Fibroblast of lung (primary cell): ENCODE results near the gene GPER1. TPM values are rescaled to one million over a fixed set of nuclear protein-coding genes. Genes with fewer than 3 reads are reported as not detected.

Experiments used
- DNase-seq, 2 donors: peaks; one replicate each; pipeline versions ENCODE4 v3.0.0 to v3.0.0-alpha.2; 2010; ENCODE audit warnings: low read depth in 2 of 2
- H2AFZ ChIP-seq: 2 replicates; pipeline ENCODE4 v1.5.1; 2012; ENCODE audit warnings: low read length, control low read depth, inconsistent platforms
- H3K27ac ChIP-seq: 2 replicates; pipeline ENCODE4 v1.5.1; 2011; ENCODE audit warnings: low read length, control low read depth; ENCODE audit not compliant: insufficient read depth
- H3K27me3 ChIP-seq: 2 replicates; pipeline ENCODE4 v1.5.1; 2011; ENCODE audit warnings: mild to moderate bottlenecking, low read length; ENCODE audit not compliant: control insufficient read depth, insufficient read depth
- H3K36me3 ChIP-seq: 2 replicates; pipeline ENCODE4 v1.5.1; 2011; ENCODE audit warnings: low read length; ENCODE audit not compliant: control insufficient read depth, insufficient read depth
- H3K4me1 ChIP-seq: 2 replicates; pipeline ENCODE4 v1.5.1; 2011; ENCODE audit warnings: low read length; ENCODE audit not compliant: control insufficient read depth, insufficient read depth; ENCODE audit errors: extremely low read depth
- H3K4me2 ChIP-seq: 2 replicates; pipeline ENCODE4 v1.5.1; 2011; ENCODE audit warnings: low read length, control low read depth; ENCODE audit not compliant: insufficient read depth; ENCODE audit errors: extremely low read depth
- H3K4me3 ChIP-seq, 4 experiments: fragments of 200-600 bp in 1 of 4; sonication (generic) in 1 of 4; replicated peaks in 1 of 4; 2 replicates each; pipeline ENCODE4 v1.5.1; 2011 to 2016; ENCODE audit warnings: low read length in 4 of 4, low read depth in 3 of 4, mild to moderate bottlenecking in 3 of 4, control low read depth in 2 of 4, inconsistent platforms in 1 of 4, mixed read lengths in 1 of 4; ENCODE audit not compliant: insufficient read depth in 1 of 4; ENCODE audit errors: control extremely low read depth in 1 of 4
- H3K79me2 ChIP-seq: 2 replicates; pipeline ENCODE4 v1.5.1; 2012; ENCODE audit warnings: mild to moderate bottlenecking, low read length, inconsistent platforms; ENCODE audit not compliant: control insufficient read depth, insufficient read depth
- H3K9ac ChIP-seq: 2 replicates; pipeline ENCODE4 v1.5.1; 2011; ENCODE audit warnings: mild to moderate bottlenecking, low read length, control low read depth; ENCODE audit not compliant: insufficient read depth
- H3K9me3 ChIP-seq: 2 replicates; pipeline ENCODE4 v1.5.1; 2012; ENCODE audit warnings: low read depth, low read length; ENCODE audit not compliant: control insufficient read depth, insufficient read depth
- H4K20me1 ChIP-seq: 2 replicates; pipeline ENCODE4 v1.5.1; 2011; ENCODE audit warnings: low read length; ENCODE audit not compliant: control insufficient read depth, insufficient read depth; ENCODE audit errors: extremely low read depth
- CTCF ChIP-seq, 2 donors: IDR thresholded peaks in 1 of 2; conservative IDR thresholded peaks in 1 of 2; 1 replicate in 1 of 2; 2 replicates in 1 of 2; pipeline ENCODE4 v1.5.1; 2011 to 2012; ENCODE audit warnings: low read length in 2 of 2, control low read depth in 1 of 2, inconsistent platforms in 1 of 2, low read depth in 1 of 2, mild to moderate bottlenecking in 1 of 2
- EZH2 ChIP-seq: IDR thresholded peaks from 2 replicates; pipeline ENCODE4 v1.5.1; 2012; ENCODE audit warnings: low read length, control low read depth, mild to moderate bottlenecking; ENCODE audit errors: missing control alignments
- polyA plus RNA-seq, 2 donors: library from polyadenylated mRNA; depleted of rRNA in 1 of 2; stranded (reverse) in 1 of 2; unstranded in 1 of 2; fragments of >200 nt; gene quantifications; 2 replicates each; pipeline ENCODE4 v1.2.1, GENCODE V29; 2011 to 2012; ENCODE audit warnings: missing spikeins in 1 of 2
- total RNA-seq: library from RNA; depleted of rRNA; stranded (reverse); fragments of >200 nt; gene quantifications from 2 replicates; pipeline ENCODE4 v1.2.1, GENCODE V29; 2014

The GPER1 gene
- total and polyA plus RNA-seq, 2 donors (not counting 1 experiment from before 2014, with no cell fraction given), result 2.0 to 2.3 TPM

- Histone ChIP-seq H3K36me3 (no peaks in the 10 kb centered on the region), H3K4me3 (no peak overlapping the region), H3K9ac (no peak overlapping the region), H3K9me3 (no peaks in the 10 kb centered on the region), H3K27ac (no peak overlapping the region), H2AFZ (no peak overlapping the region), H3K79me2 (no peaks in the 10 kb centered on the region), H3K27me3 (no peaks in the 10 kb centered on the region), H4K20me1 (no peaks in the 10 kb centered on the region), H3K4me2 (no peak overlapping the region), H3K4me1 (peaks cover 17% of the 10 kb centered on the region)
- no peak for DNase-seq
- no peak for TF ChIP-seq EZH2
These were observed 3.9 kb upstream of the GPER1 start for GRCh38 chr7:1083729-1084657.

- H4K20me1 ChIP-seq, result no peaks in the 10 kb centered on the region
- peaks cover 17% of the 10 kb centered on the region for H3K4me1 ChIP-seq
- H3K27ac ChIP-seq, result no peak overlapping the region
- TF ChIP-seq CTCF (conservative IDR thresholded peaks at IDR 0.05 in 1 of 2, IDR thresholded peaks at IDR 0.05 in 1 of 2; ENCODE audit: low read depth in 1 of 2, low read length in 2 of 2), result no peak
- no peak for TF ChIP-seq EZH2
- no peaks in the 10 kb centered on the region for H3K79me2 ChIP-seq
- no peaks in the 10 kb centered on the region for H3K36me3 ChIP-seq
- no peak overlapping the region for H3K4me2 ChIP-seq
- no peak overlapping the region for H2AFZ ChIP-seq
- DNase-seq, result no peak
- no peaks in the 10 kb centered on the region for H3K9me3 ChIP-seq
- no peak overlapping the region for H3K4me3 ChIP-seq
- no peak overlapping the region for H3K9ac ChIP-seq
- no peaks in the 10 kb centered on the region for H3K27me3 ChIP-seq
These were observed 2.6 kb upstream of the GPER1 start for GRCh38 chr7:1085266-1085665.

GRCh38 chr7:1085910-1086421, 1.9 kb upstream of the GPER1 start:
- TF ChIP-seq CTCF (conservative IDR thresholded peaks at IDR 0.05 in 1 of 2, IDR thresholded peaks at IDR 0.05 in 1 of 2; ENCODE audit: low read depth in 1 of 2, low read length in 2 of 2), result no peak
- no peak for TF ChIP-seq EZH2
- H3K36me3 ChIP-seq, result no peaks in the 10 kb centered on the region
- no peaks in the 10 kb centered on the region for H3K9me3 ChIP-seq
- H3K4me1 ChIP-seq, result peaks cover 17% of the 10 kb centered on the region
- H3K9ac ChIP-seq, result no peak overlapping the region
- H4K20me1 ChIP-seq, result no peaks in the 10 kb centered on the region
- H3K27me3 ChIP-seq, result no peaks in the 10 kb centered on the region
- H3K4me2 ChIP-seq, result no peak overlapping the region
- H2AFZ ChIP-seq, result no peak overlapping the region
- no peaks in the 10 kb centered on the region for H3K79me2 ChIP-seq
- no peak overlapping the region for H3K4me3 ChIP-seq
- H3K27ac ChIP-seq, result no peak overlapping the region
- DNase-seq, result no peak
